ENCODE data around the gene APOL2.
"Not testable (repeated sequence)": the region's sequence is repeated elsewhere in the genome, so short reads cannot be mapped to it uniquely, and the experiment has no call there.

APOL2 gene

GRCh38 chr22:36192542-36192941 is 46.8 kb downstream of the APOL2 start:
- peaks cover 15% of the 10 kb centered on the region for H3K27me3 Mint-ChIP-seq
- H3K27ac Mint-ChIP-seq = no peak overlapping the region
- peaks cover 6% of the 10 kb centered on the region for H3K4me1 Mint-ChIP-seq
- no peaks in the 10 kb centered on the region for H3K36me3 Mint-ChIP-seq
- no peak for ATAC-seq
- no peaks in the 10 kb centered on the region for H3K9me3 Mint-ChIP-seq
- H3K4me3 Mint-ChIP-seq = no peak overlapping the region

GRCh38 chr22:36191106-36191836 is 48.1 kb downstream of the APOL2 start:
- Mint-ChIP-seq H3K4me1 (no peaks in the 10 kb centered on the region), H3K27ac (no peak overlapping the region), H3K36me3 (no peaks in the 10 kb centered on the region), H3K9me3 (no peaks in the 10 kb centered on the region), H3K27me3 (peaks cover 10% of the 10 kb centered on the region), H3K4me3 (no peak overlapping the region)
- ATAC-seq = no peak

- H3K27ac Mint-ChIP-seq, H3K27me3 Mint-ChIP-seq, H3K36me3 Mint-ChIP-seq, ATAC-seq, H3K4me3 Mint-ChIP-seq, H3K4me1 Mint-ChIP-seq, H3K9me3 Mint-ChIP-seq: not testable (repeated sequence)
These were observed 51.5 kb downstream of the APOL2 start for GRCh38 chr22:36187862-36188261.

- Mint-ChIP-seq H3K36me3 (no peaks in the 10 kb centered on the region), H3K4me1 (no peaks in the 10 kb centered on the region), H3K9me3 (no peaks in the 10 kb centered on the region), H3K4me3 (no peak overlapping the region), H3K27me3 (peaks cover 10% of the 10 kb centered on the region), H3K27ac (no peak overlapping the region)
- ATAC-seq = no peak
These were observed 53.3 kb downstream of the APOL2 start for GRCh38 chr22:36185828-36186624.

- Mint-ChIP-seq H3K27me3 (peaks cover 4% of the 10 kb centered on the region), H3K4me1 (peaks cover 7% of the 10 kb centered on the region), H3K27ac (no peak overlapping the region), H3K36me3 (no peaks in the 10 kb centered on the region), H3K4me3 (no peak overlapping the region), H3K9me3 (no peaks in the 10 kb centered on the region)
- ATAC-seq = no peak
These were observed 54.8 kb downstream of the APOL2 start for GRCh38 chr22:36184433-36185025.

- Mint-ChIP-seq H3K4me3 (no peak overlapping the region), H3K36me3 (no peaks in the 10 kb centered on the region), H3K4me1 (peaks cover 7% of the 10 kb centered on the region), H3K9me3 (no peaks in the 10 kb centered on the region), H3K27me3 (no peaks in the 10 kb centered on the region), H3K27ac (no peak overlapping the region)
- no peak for ATAC-seq
These were observed 55.9 kb downstream of the APOL2 start for GRCh38 chr22:36183446-36183845.

GRCh38 chr22:36182857-36183256 is 56.5 kb downstream of the APOL2 start:
- H3K4me1 Mint-ChIP-seq = peaks cover 7% of the 10 kb centered on the region
- H3K9me3 Mint-ChIP-seq = no peaks in the 10 kb centered on the region
- no peaks in the 10 kb centered on the region for H3K36me3 Mint-ChIP-seq
- H3K27me3 Mint-ChIP-seq = no peaks in the 10 kb centered on the region
- no peak overlapping the region for H3K4me3 Mint-ChIP-seq
- no peak for ATAC-seq
- H3K27ac Mint-ChIP-seq = no peak overlapping the region

GRCh38 chr22:36182056-36182455 is 57.3 kb downstream of the APOL2 start:
- Mint-ChIP-seq H3K27ac (no peak overlapping the region), H3K9me3 (no peaks in the 10 kb centered on the region), H3K4me1 (peaks cover 7% of the 10 kb centered on the region), H3K36me3 (no peaks in the 10 kb centered on the region), H3K27me3 (no peaks in the 10 kb centered on the region), H3K4me3 (no peak overlapping the region)
- ATAC-seq = no peak

GRCh38 chr22:36180928-36181327 is 58.4 kb downstream of the APOL2 start:
- H3K9me3 Mint-ChIP-seq = no peaks in the 10 kb centered on the region
- no peaks in the 10 kb centered on the region for H3K36me3 Mint-ChIP-seq

GRCh38 chr22:36180038-36180880 is 59.1 kb downstream of the APOL2 start:
- no peaks in the 10 kb centered on the region for H3K27me3 Mint-ChIP-seq
- peak; percentile 92 for ATAC-seq
- no peak overlapping the region for H3K4me3 Mint-ChIP-seq
- H3K27ac Mint-ChIP-seq = no peak overlapping the region
- H3K36me3 Mint-ChIP-seq = no peaks in the 10 kb centered on the region
- peaks cover 7% of the 10 kb centered on the region for H3K4me1 Mint-ChIP-seq
- H3K9me3 Mint-ChIP-seq = no peaks in the 10 kb centered on the region

More at GRCh38 chr22:36180928-36181327, 58.4 kb downstream of the APOL2 start:
- no peak overlapping the region for H3K27ac Mint-ChIP-seq
- peaks cover 7% of the 10 kb centered on the region for H3K4me1 Mint-ChIP-seq
- H3K27me3 Mint-ChIP-seq = no peaks in the 10 kb centered on the region
- ATAC-seq = no peak
- H3K4me3 Mint-ChIP-seq = no peak overlapping the region

- peaks cover 7% of the 10 kb centered on the region for H3K4me1 Mint-ChIP-seq
- no peaks in the 10 kb centered on the region for H3K27me3 Mint-ChIP-seq
- ATAC-seq = no peak
- no peak overlapping the region for H3K27ac Mint-ChIP-seq
- no peaks in the 10 kb centered on the region for H3K36me3 Mint-ChIP-seq
- H3K4me3 Mint-ChIP-seq = no peak overlapping the region
- H3K9me3 Mint-ChIP-seq = no peaks in the 10 kb centered on the region
These were observed 62.2 kb downstream of the APOL2 start for GRCh38 chr22:36177160-36177559.

Data from stimulated activated memory B cell treated with anti-CD40 and anti-IgM and Interleukin-4, amounts not matched to agents 10 μg/mL and 1 μg/mL and 100 μg/mL, for 72 hours (primary cell).